SU-DHL-6 (cell line): ENCODE measurements around the gene CABLES2.

Source experiments
- H2AFZ ChIP-seq: fragments of 200-600 bp; sonication (generic); 2 replicates; pipeline ENCODE4 v1.6.1; 2014; ENCODE audit warnings: low read depth, mild to moderate bottlenecking, moderate library complexity, mixed read lengths, antibody characterized with exemption, low read length; ENCODE audit not compliant: severe bottlenecking
- H3F3A ChIP-seq: fragments of 200-600 bp; shearing (Covaris generic); 2 replicates; pipeline ENCODE4 v1.6.0; 2016; ENCODE audit warnings: antibody characterized with exemption, mild to moderate bottlenecking; ENCODE audit not compliant: insufficient read depth
- H3K27ac ChIP-seq: fragments of 200-600 bp; sonication (generic); 2 replicates; pipeline ENCODE4 v1.5.1; 2016; ENCODE audit warnings: low read depth, mild to moderate bottlenecking, low read length, moderate library complexity, mixed read lengths
- H3K27me3 ChIP-seq: fragments of 200-600 bp; sonication (generic), shearing (Covaris generic); 2 replicates; pipeline ENCODE4 v1.6.0; 2014; ENCODE audit warnings: mild to moderate bottlenecking, low read length
- H3K36me3 ChIP-seq: fragments of 200-600 bp; sonication (generic); 2 replicates; pipeline ENCODE4 v1.6.1; 2014; ENCODE audit warnings: mild to moderate bottlenecking, low read length, mixed read lengths
- H3K4me2 ChIP-seq: fragments of 300-600, 200-600 bp; shearing (Covaris generic), sonication (generic); 2 replicates; pipeline ENCODE4 v1.6.0; 2014; ENCODE audit warnings: low read length, low read depth, mild to moderate bottlenecking; ENCODE audit not compliant: poor library complexity, severe bottlenecking
- H3K4me3 ChIP-seq: fragments of 200-600 bp; sonication (generic); 2 replicates; pipeline ENCODE4 v1.5.1; 2014; ENCODE audit warnings: antibody characterized with exemption, low read length, mild to moderate bottlenecking, mixed read lengths; ENCODE audit not compliant: insufficient read depth, poor library complexity, severe bottlenecking
- H3K79me2 ChIP-seq: fragments of 200-600 bp; sonication (generic); 2 replicates; pipeline ENCODE4 v1.6.1; 2014; ENCODE audit warnings: mild to moderate bottlenecking, low read length, moderate library complexity; ENCODE audit not compliant: insufficient read depth
- H3K9ac ChIP-seq: fragments of 200-600 bp; sonication (generic); 2 replicates; pipeline ENCODE4 v1.7.0; 2014; ENCODE audit warnings: mild to moderate bottlenecking, low read length
- H3K9me2 ChIP-seq: fragments of 200-600 bp; sonication (generic); replicated peaks from 2 replicates; pipeline ENCODE4 v1.6.1; 2014; ENCODE audit warnings: low read length; ENCODE audit not compliant: insufficient read depth
- H3K9me3 ChIP-seq: fragments of 200-600 bp; sonication (generic); 2 replicates; pipeline ENCODE4 v1.6.1; 2014; ENCODE audit warnings: low read length, mixed read lengths; ENCODE audit not compliant: insufficient read depth
- H4K20me1 ChIP-seq: fragments of 200-600 bp; sonication (generic); 2 replicates; pipeline ENCODE4 v1.6.1; 2014; ENCODE audit warnings: low read depth, mild to moderate bottlenecking, antibody characterized with exemption, low read length, moderate library complexity, mixed read lengths
- EZH2phosphoT487 ChIP-seq: fragments of 200-600 bp; sonication (generic), shearing (Covaris generic); conservative IDR thresholded peaks from 2 replicates; pipeline ENCODE4 v1.6.1; 2018; ENCODE audit warnings: mild to moderate bottlenecking, antibody characterized with exemption, low read length, moderate library complexity, mixed read lengths
- TF ChIP-seq, protein P1 (sequence below): fragments of 200-600 bp; sonication (generic); IDR thresholded peaks from one replicate; pipeline ENCODE4 v1.5.1; 2017; ENCODE audit warnings: antibody characterized with exemption, mild to moderate bottlenecking, low read length, moderate library complexity; ENCODE audit not compliant: insufficient read depth, poor library complexity, severe bottlenecking

Gene CABLES2

DNA sequence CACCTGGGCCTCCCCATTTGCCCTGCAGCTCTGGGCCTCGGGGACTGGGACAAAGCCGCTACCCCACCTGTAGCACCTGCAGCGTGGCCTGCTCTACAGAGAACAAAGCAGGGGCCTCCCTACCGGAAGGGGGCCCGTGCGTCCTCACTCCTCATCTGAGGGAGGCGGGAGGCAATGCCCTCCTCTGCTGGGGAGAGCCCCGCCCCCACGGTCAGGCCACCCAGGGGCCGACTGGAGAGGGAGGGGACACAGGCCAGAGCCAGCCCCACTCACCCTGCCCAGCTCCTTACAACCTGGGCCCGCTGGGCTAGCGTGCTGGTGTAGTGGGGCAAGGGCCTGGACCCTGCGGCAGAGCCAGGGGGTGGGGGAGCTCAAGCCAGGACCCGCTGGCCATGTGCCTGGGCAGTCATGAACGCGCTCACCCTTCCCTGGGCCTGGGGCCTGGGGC lies 48.0 kb downstream of the CABLES2 start:
- no peaks in the 10 kb centered on the region for H3K36me3 ChIP-seq

GRCh38 chr20:62358171-62359042 lies 48.7 kb downstream of the CABLES2 start:
- Histone ChIP-seq H3F3A (no peaks in the 10 kb centered on the region), H3K4me2 (no peak overlapping the region), H3K9ac (no peak overlapping the region)

More for the DNA sequence above, 48.0 kb downstream of the CABLES2 start:
- Histone ChIP-seq H3K9ac (no peak overlapping the region), H3F3A (no peaks in the 10 kb centered on the region), H3K9me3 (no peaks in the 10 kb centered on the region), H3K4me3 (no peak overlapping the region), H4K20me1 (no peaks in the 10 kb centered on the region), H3K27ac (no peak overlapping the region), H3K27me3 (no peaks in the 10 kb centered on the region), H3K4me2 (no peak overlapping the region), H2AFZ (no peak overlapping the region), H3K79me2 (no peaks in the 10 kb centered on the region), H3K9me2 (no peaks in the 10 kb centered on the region)
- TF ChIP-seq, protein P1, sequence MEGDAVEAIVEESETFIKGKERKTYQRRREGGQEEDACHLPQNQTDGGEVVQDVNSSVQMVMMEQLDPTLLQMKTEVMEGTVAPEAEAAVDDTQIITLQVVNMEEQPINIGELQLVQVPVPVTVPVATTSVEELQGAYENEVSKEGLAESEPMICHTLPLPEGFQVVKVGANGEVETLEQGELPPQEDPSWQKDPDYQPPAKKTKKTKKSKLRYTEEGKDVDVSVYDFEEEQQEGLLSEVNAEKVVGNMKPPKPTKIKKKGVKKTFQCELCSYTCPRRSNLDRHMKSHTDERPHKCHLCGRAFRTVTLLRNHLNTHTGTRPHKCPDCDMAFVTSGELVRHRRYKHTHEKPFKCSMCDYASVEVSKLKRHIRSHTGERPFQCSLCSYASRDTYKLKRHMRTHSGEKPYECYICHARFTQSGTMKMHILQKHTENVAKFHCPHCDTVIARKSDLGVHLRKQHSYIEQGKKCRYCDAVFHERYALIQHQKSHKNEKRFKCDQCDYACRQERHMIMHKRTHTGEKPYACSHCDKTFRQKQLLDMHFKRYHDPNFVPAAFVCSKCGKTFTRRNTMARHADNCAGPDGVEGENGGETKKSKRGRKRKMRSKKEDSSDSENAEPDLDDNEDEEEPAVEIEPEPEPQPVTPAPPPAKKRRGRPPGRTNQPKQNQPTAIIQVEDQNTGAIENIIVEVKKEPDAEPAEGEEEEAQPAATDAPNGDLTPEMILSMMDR, result no peak
- no peak for TF ChIP-seq EZH2phosphoT487

DNA sequence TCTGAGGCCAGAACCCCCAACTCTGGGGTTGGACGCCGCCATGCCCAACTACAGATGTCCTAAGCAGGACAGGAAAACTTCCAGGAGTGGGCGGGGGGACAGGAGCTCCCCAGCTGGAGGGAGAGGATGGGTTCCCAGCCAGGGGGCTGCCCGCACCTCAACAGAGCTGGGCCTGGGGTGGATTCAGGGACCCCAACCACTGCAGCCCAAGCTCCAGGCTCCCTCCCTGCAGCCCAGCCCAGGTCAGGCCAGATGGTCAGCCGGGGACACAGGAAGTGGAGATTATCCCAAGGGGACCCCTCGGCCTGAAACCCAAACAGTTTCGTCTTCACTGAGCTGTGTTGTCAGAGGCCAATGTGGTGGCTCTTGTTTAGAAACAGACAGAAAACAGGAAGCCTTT lies 49.4 kb downstream of the CABLES2 start:
- no peaks in the 10 kb centered on the region for H3K9me3 ChIP-seq
- no peaks in the 10 kb centered on the region for H4K20me1 ChIP-seq
- H3K27me3 ChIP-seq, result no peaks in the 10 kb centered on the region
- TF ChIP-seq, protein P1, result no peak
- TF ChIP-seq EZH2phosphoT487, result no peak
- no peaks in the 10 kb centered on the region for H3F3A ChIP-seq
- no peaks in the 10 kb centered on the region for H3K36me3 ChIP-seq
- H3K9me2 ChIP-seq, result no peaks in the 10 kb centered on the region
- no peak overlapping the region for H3K27ac ChIP-seq
- H3K9ac ChIP-seq, result no peak overlapping the region
- no peak overlapping the region for H3K4me2 ChIP-seq
- H3K79me2 ChIP-seq, result no peaks in the 10 kb centered on the region
- no peak overlapping the region for H3K4me3 ChIP-seq
- no peak overlapping the region for H2AFZ ChIP-seq

More at GRCh38 chr20:62358171-62359042, 48.7 kb downstream of the CABLES2 start:
- Histone ChIP-seq H4K20me1 (no peaks in the 10 kb centered on the region), H3K79me2 (no peaks in the 10 kb centered on the region), H3K9me3 (no peaks in the 10 kb centered on the region), H3K4me3 (no peak overlapping the region), H2AFZ (no peak overlapping the region), H3K27me3 (no peaks in the 10 kb centered on the region), H3K27ac (no peak overlapping the region), H3K36me3 (no peaks in the 10 kb centered on the region), H3K9me2 (no peaks in the 10 kb centered on the region)
- TF ChIP-seq EZH2phosphoT487, result no peak
- TF ChIP-seq, protein P1, result no peak
